ENCODE data around the gene DLEC1. TPM values are rescaled to one million over a fixed set of nuclear protein-coding genes. Genes with fewer than 3 reads are reported as not detected.

The DLEC1 gene
- total and polyA plus RNA-seq, 2 donors (not counting 1 experiment from before 2014, with no cell fraction given): 0.52 to 2.1 TPM

- Histone ChIP-seq H3K36me3 (replicated peaks in 1 of 2; ENCODE audit: control extremely low read depth in 1 of 2, control insufficient read depth in 1 of 2, extremely low read depth in 1 of 2, insufficient read depth in 2 of 2, low read length in 1 of 2) (peaks cover 0 to 17% of the 10 kb centered on the region in 2 experiments), H3K79me2 (ENCODE audit: control insufficient read depth, insufficient read depth, low read length) (peaks cover 12% of the 10 kb centered on the region), H3K27me3 (replicated peaks in 1 of 4; ENCODE audit: control extremely low read depth in 1 of 4, control insufficient read depth in 3 of 4, insufficient read depth in 4 of 4, low read length in 3 of 4) (no peaks in the 10 kb centered on the region), H4K20me1 (ENCODE audit: control insufficient read depth, insufficient read depth, low read length, poor library complexity, severe bottlenecking) (no peaks in the 10 kb centered on the region), H3K9ac (ENCODE audit: low read length) (no peak overlapping the region), H2AFZ (ENCODE audit: insufficient read depth, low read depth, low read length, poor library complexity, severe bottlenecking) (no peak overlapping the region), H3K4me1 (ENCODE audit: control insufficient read depth in 2 of 2, insufficient read depth in 2 of 2, low read length in 2 of 2) (peaks cover 27 to 44% of the 10 kb centered on the region in 2 donors), H3K4me3 (ENCODE audit: control extremely low read depth in 1 of 5, extremely low read depth in 1 of 5, insufficient read depth in 1 of 5, low read depth in 2 of 5, low read length in 4 of 5) (no peak overlapping the region), H3K27ac (ENCODE audit: low read length in 2 of 2) (no peak overlapping the region), H3K9me3 (ENCODE audit: control extremely low read depth in 1 of 3, control insufficient read depth in 2 of 3, insufficient read depth in 1 of 3, low read length in 2 of 3) (peaks cover 0 to 9% (median 0%) of the 10 kb centered on the region in 3 donors), H3K4me2 (replicated peaks; ENCODE audit: low read depth, low read length, poor library complexity, severe bottlenecking) (peak overlapping the region; percentile 73)
- intact Hi-C loops (cut with micrococcal nuclease): no loop called here
- no peak for ATAC-seq (ENCODE audit: low read depth)
- 94% methylated on average over 5 of the region's 10 CpGs for WGBS (ENCODE audit: insufficient coverage)
- H3K4me1 Mint-ChIP-seq: peaks cover 51% of the 10 kb centered on the region
- ChIA-PET CTCF (interaction anchor here (1.0 to 2.3 kb wide), 7 partner anchors 11 to 484 kb away, joined by 3 to 14 read pairs (median 5); partner anchors contain the start of gene ACAA1), POLR2A (no interaction called here)
- TF ChIP-seq CTCF (IDR thresholded peaks at IDR 0.05) (no peak), EZH2 (IDR thresholded peaks at IDR 0.05; ENCODE audit: borderline replicate concordance, insufficient read depth, low read depth, low read length, poor library complexity, severe bottlenecking) (no peak)
- no peaks in the 10 kb centered on the region for H3K9me3 Mint-ChIP-seq (ENCODE audit: insufficient read depth)
- peak overlapping the region; percentile 99 for H3K4me3 Mint-ChIP-seq
- peak overlapping the region; percentile 93 for H3K27ac Mint-ChIP-seq
- no peak for DNase-seq
- H3K27me3 Mint-ChIP-seq: no peaks in the 10 kb centered on the region
Measured at GRCh38 chr3:37995652-37996641, 43.1 kb upstream of the DLEC1 start.

Data from B cell (primary cell).